Panc1 (cell line): ENCODE data around the gene HSPA4. TPM values are rescaled to one million over a fixed set of nuclear protein-coding genes. Genes with fewer than 3 reads are reported as not detected.
"Not testable (repeated sequence)": the region's sequence is repeated elsewhere in the genome, so short reads cannot be mapped to it uniquely, and the experiment has no call there.

Experiments
- ATAC-seq: fragments of 200-7000 bp; cut with Tn5 transposase; 2 replicates; pipeline ENCODE4 v1.9.1; 2020; ENCODE audit warnings: mild to moderate bottlenecking, moderate library complexity
- BruUV-seq: library from RNA; stranded (reverse); fragments of 400-500 nt; replicated peaks from 2 replicates; lab custom pipeline; 2021; lab: Mats Ljungman, UMichigan
- CTCF ChIA-PET: fragments of 300-600 bp; sonication (Branson Sonifier 250); formaldehyde crosslinking; loops from one replicate; lab custom pipeline; 2022; ENCODE audit warnings: antibody characterized with exemption; lab: Charles Lee
- POLR2A ChIA-PET: fragments of 300-600 bp; sonication (Branson Sonifier 250); formaldehyde crosslinking; loops from one replicate; lab custom pipeline; 2022; ENCODE audit warnings: antibody characterized with exemption; lab: Charles Lee
- DNase-seq: peaks from one replicate; pipeline ENCODE4 v3.0.0-alpha.2; 2010; ENCODE audit warnings: low read depth, low spot score
- H3K27ac ChIP-seq: 2 replicates; pipeline ENCODE4 v1.5.1; 2011; ENCODE audit warnings: mild to moderate bottlenecking, low read length, inconsistent platforms
- H3K27me3 ChIP-seq: fragments of 200-500 bp; sonication (Bioruptor generic); 2 replicates; pipeline ENCODE4 v1.6.0; 2014; ENCODE audit warnings: low read length, inconsistent platforms; ENCODE audit not compliant: control insufficient read depth, insufficient read depth
- H3K36me3 ChIP-seq: fragments of 200-500 bp; sonication (Bioruptor generic); 2 replicates; pipeline ENCODE4 v1.5.1; 2014; ENCODE audit warnings: inconsistent platforms, mild to moderate bottlenecking, low read length, moderate library complexity; ENCODE audit not compliant: control insufficient read depth, insufficient read depth
- H3K4me1 ChIP-seq: 2 replicates; pipeline ENCODE4 v1.5.1; 2011; ENCODE audit warnings: inconsistent platforms, mild to moderate bottlenecking, low read length, moderate library complexity; ENCODE audit not compliant: control insufficient read depth, insufficient read depth
- H3K4me3 ChIP-seq, 2 experiments: 2 replicates each; pipeline ENCODE4 v1.5.1; 2011 to 2012; ENCODE audit warnings: low read depth in 2 of 2, low read length in 2 of 2, mild to moderate bottlenecking in 2 of 2, inconsistent platforms in 1 of 2, moderate library complexity in 1 of 2
- H3K9me3 ChIP-seq: fragments of 200-500 bp; sonication (Bioruptor generic); 2 replicates; pipeline ENCODE4 v1.5.1; 2014; ENCODE audit warnings: low read depth, mild to moderate bottlenecking, inconsistent platforms, low read length, moderate library complexity; ENCODE audit not compliant: control insufficient read depth, insufficient read depth
- POLR2AphosphoS5 ChIP-seq: IDR thresholded peaks from 2 replicates; pipeline ENCODE4 v1.6.1; 2012; ENCODE audit warnings: mild to moderate bottlenecking, low read depth, low read length, moderate library complexity
- SIN3A ChIP-seq: IDR thresholded peaks from 2 replicates; pipeline ENCODE4 v1.6.1; 2012; ENCODE audit warnings: low read depth, mild to moderate bottlenecking, low read length, moderate library complexity, borderline replicate concordance; ENCODE audit not compliant: insufficient read depth
- TCF7L2 ChIP-seq: IDR thresholded peaks from 2 replicates; pipeline ENCODE4 v1.6.1; 2011; ENCODE audit warnings: mild to moderate bottlenecking, low read depth, low read length, inconsistent platforms
- in situ Hi-C: cut with HindIII; loops from 2 replicates; pipeline ENCODE4 v1.10.0; 2016; ENCODE audit warnings: low sequenced_read_pairs, low pct_unique_long_range_greater_than_20kb
- intact Hi-C: fragments of 100-400 bp; cut with micrococcal nuclease; formaldehyde crosslinking; loops from one replicate; pipeline ENCODE4 v1.10.0; 2022; ENCODE audit not compliant: unreplicated experiment
- total RNA-seq: library from RNA; stranded (reverse); gene quantifications from one replicate; pipeline ENCODE4 v1.2.1, GENCODE V29; 2021; ENCODE audit not compliant: unreplicated experiment
- TF ChIP-seq, protein P1 (sequence below), 2 experiments: IDR thresholded peaks; 2 replicates each; pipeline ENCODE4 v1.6.1; 2011 to 2012; ENCODE audit warnings: low read depth in 2 of 2, control low read depth in 1 of 2, low read length in 1 of 2, mild to moderate bottlenecking in 1 of 2, moderate library complexity in 1 of 2; ENCODE audit not compliant: insufficient read depth in 1 of 2
- TF ChIP-seq, protein P2 (sequence below): fragments of 450-650 bp; IDR thresholded peaks from 2 replicates; pipeline ENCODE4 v1.5.1; 2017; ENCODE audit warnings: mild to moderate bottlenecking

HSPA4 gene
- total RNA-seq, 1 experiment from 2014 or later: 247 TPM

DNA sequence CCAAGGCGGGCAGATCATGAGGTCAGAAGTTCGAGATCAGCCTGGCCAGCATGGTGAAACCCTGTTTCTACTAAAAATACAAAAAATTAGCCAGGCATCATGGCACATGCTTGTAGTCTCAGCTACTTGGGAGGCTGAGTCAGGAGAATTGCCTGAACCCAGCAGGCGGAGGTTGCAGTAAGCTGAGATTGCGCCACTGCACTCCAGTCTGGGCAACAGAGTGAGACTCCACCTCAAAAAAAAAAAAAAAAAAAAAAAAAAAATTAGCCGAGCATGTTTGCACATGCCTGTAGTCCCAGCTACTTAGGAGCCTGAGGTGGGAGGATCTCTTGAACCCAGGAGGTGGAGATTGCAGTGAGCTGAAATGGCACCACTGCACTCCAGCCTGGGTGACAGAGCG lies 15.1 kb upstream of the HSPA4 start:
- DNase-seq, BruUV-seq, ATAC-seq, CTCF ChIA-PET, in situ Hi-C loops, H3K27ac ChIP-seq, H3K27me3 ChIP-seq, H3K9me3 ChIP-seq, H3K36me3 ChIP-seq, POLR2A ChIA-PET, H3K4me3 ChIP-seq, intact Hi-C loops: not testable (repeated sequence)
- H3K4me1 ChIP-seq: peaks cover 22% of the 10 kb centered on the region

- ATAC-seq (no peak), DNase-seq (no peak)
- TF ChIP-seq POLR2AphosphoS5 (no peak), SIN3A (no peak), TCF7L2 (no peak)
- TF ChIP-seq, protein P1, sequence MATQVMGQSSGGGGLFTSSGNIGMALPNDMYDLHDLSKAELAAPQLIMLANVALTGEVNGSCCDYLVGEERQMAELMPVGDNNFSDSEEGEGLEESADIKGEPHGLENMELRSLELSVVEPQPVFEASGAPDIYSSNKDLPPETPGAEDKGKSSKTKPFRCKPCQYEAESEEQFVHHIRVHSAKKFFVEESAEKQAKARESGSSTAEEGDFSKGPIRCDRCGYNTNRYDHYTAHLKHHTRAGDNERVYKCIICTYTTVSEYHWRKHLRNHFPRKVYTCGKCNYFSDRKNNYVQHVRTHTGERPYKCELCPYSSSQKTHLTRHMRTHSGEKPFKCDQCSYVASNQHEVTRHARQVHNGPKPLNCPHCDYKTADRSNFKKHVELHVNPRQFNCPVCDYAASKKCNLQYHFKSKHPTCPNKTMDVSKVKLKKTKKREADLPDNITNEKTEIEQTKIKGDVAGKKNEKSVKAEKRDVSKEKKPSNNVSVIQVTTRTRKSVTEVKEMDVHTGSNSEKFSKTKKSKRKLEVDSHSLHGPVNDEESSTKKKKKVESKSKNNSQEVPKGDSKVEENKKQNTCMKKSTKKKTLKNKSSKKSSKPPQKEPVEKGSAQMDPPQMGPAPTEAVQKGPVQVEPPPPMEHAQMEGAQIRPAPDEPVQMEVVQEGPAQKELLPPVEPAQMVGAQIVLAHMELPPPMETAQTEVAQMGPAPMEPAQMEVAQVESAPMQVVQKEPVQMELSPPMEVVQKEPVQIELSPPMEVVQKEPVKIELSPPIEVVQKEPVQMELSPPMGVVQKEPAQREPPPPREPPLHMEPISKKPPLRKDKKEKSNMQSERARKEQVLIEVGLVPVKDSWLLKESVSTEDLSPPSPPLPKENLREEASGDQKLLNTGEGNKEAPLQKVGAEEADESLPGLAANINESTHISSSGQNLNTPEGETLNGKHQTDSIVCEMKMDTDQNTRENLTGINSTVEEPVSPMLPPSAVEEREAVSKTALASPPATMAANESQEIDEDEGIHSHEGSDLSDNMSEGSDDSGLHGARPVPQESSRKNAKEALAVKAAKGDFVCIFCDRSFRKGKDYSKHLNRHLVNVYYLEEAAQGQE (IDR thresholded peaks at IDR 0.05; ENCODE audit: insufficient read depth in 1 of 2, low read depth in 2 of 2, low read length in 1 of 2): no peak
- TF ChIP-seq, protein P2, sequence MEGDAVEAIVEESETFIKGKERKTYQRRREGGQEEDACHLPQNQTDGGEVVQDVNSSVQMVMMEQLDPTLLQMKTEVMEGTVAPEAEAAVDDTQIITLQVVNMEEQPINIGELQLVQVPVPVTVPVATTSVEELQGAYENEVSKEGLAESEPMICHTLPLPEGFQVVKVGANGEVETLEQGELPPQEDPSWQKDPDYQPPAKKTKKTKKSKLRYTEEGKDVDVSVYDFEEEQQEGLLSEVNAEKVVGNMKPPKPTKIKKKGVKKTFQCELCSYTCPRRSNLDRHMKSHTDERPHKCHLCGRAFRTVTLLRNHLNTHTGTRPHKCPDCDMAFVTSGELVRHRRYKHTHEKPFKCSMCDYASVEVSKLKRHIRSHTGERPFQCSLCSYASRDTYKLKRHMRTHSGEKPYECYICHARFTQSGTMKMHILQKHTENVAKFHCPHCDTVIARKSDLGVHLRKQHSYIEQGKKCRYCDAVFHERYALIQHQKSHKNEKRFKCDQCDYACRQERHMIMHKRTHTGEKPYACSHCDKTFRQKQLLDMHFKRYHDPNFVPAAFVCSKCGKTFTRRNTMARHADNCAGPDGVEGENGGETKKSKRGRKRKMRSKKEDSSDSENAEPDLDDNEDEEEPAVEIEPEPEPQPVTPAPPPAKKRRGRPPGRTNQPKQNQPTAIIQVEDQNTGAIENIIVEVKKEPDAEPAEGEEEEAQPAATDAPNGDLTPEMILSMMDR: no peak
- peaks cover 6% of the 10 kb centered on the region for H3K4me1 ChIP-seq
- H3K36me3 ChIP-seq: no peaks in the 10 kb centered on the region
- BruUV-seq: no TSS peak
- POLR2A ChIA-PET: no interaction called here
- no peak overlapping the region for H3K4me3 ChIP-seq
- CTCF ChIA-PET: no interaction called here
- no peaks in the 10 kb centered on the region for H3K27me3 ChIP-seq
- in situ Hi-C loops: no loop called here
- H3K9me3 ChIP-seq: no peaks in the 10 kb centered on the region
- no peak overlapping the region; the same call in 1 of the 2 replicates for H3K27ac ChIP-seq
- intact Hi-C loops: no loop called here
Measured at GRCh38 chr5:133041157-133041784, 10.5 kb upstream of the HSPA4 start.

DNA sequence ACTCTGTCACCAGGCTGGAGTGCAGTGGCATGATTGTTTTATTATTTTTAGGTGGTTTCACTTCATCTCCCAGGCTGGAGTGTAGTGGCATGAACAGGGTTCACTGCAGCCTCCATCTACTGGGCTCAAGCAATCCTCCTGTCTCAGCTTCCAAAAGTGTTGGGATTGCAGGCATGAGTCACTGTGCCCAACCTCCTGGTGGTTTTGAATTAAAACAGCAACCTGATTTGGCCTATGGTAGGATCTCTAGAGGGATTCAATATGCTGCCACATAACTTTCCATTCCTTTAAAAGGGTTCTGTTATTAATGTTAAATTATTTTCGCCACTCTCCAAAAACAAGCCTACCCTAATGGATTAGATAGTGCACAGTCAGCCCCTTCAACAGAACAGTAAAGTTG lies 9.9 kb upstream of the HSPA4 start:
- ATAC-seq: peak; percentile 50; the same call in 1 of the 2 replicates
- no peak for DNase-seq
- BruUV-seq: no TSS peak
- H3K36me3 ChIP-seq: no peaks in the 10 kb centered on the region
- ChIA-PET CTCF (no interaction called here), POLR2A (no interaction called here)
- in situ Hi-C loops (no loop called here), intact Hi-C loops (no loop called here)
- no peaks in the 10 kb centered on the region for H3K27me3 ChIP-seq
- H3K27ac ChIP-seq: peak overlapping the region; percentile 42; the same call in 1 of the 2 replicates
- H3K9me3 ChIP-seq: no peaks in the 10 kb centered on the region
- TF ChIP-seq TCF7L2 (no peak), SIN3A (no peak), POLR2AphosphoS5 (no peak)
- TF ChIP-seq, protein P1 (IDR thresholded peaks at IDR 0.05; ENCODE audit: insufficient read depth in 1 of 2, low read depth in 2 of 2, low read length in 1 of 2): no peak
- TF ChIP-seq, protein P2: no peak
- H3K4me3 ChIP-seq: no peak overlapping the region
- peaks cover 6% of the 10 kb centered on the region for H3K4me1 ChIP-seq
